Measurements from ENCODE around the gene RPL10A.

- TF ChIP-seq, protein P1, sequence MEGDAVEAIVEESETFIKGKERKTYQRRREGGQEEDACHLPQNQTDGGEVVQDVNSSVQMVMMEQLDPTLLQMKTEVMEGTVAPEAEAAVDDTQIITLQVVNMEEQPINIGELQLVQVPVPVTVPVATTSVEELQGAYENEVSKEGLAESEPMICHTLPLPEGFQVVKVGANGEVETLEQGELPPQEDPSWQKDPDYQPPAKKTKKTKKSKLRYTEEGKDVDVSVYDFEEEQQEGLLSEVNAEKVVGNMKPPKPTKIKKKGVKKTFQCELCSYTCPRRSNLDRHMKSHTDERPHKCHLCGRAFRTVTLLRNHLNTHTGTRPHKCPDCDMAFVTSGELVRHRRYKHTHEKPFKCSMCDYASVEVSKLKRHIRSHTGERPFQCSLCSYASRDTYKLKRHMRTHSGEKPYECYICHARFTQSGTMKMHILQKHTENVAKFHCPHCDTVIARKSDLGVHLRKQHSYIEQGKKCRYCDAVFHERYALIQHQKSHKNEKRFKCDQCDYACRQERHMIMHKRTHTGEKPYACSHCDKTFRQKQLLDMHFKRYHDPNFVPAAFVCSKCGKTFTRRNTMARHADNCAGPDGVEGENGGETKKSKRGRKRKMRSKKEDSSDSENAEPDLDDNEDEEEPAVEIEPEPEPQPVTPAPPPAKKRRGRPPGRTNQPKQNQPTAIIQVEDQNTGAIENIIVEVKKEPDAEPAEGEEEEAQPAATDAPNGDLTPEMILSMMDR (IDR thresholded peaks at IDR 0.05; ENCODE audit: low read depth, low read length, poor library complexity, severe bottlenecking): no peak
- no peak for TF ChIP-seq EZH2phosphoT487 (IDR thresholded peaks at IDR 0.05; ENCODE audit: borderline replicate concordance, low read length)
These were observed 42.9 kb upstream of the RPL10A start for GRCh38 chr6:35425284-35425683.

All from DOHH2 (cell line).